Ovary (tissue), 9 donors: ENCODE measurements around the gene HSPA12B. TPM values are rescaled to one million over a fixed set of nuclear protein-coding genes. Genes with fewer than 3 reads are reported as not detected.

Experiments
- DNase-seq, 5 donors: peaks; one replicate each; pipeline ENCODE4 v3.0.0-alpha.2; 2019 to 2020
- H3K27ac ChIP-seq, 2 donors: fragments of 200-600 bp; one replicate each; pipeline versions ENCODE4 v1.5.1 to v1.8.0; 2019 to 2022
- H3K27me3 ChIP-seq: fragments of 200-600 bp; one replicate; pipeline ENCODE4 v1.8.0; 2022
- H3K36me3 ChIP-seq: fragments of 200-600 bp; sonication (generic); one replicate; pipeline ENCODE4 v1.5.1; 2019
- H3K4me1 ChIP-seq: one replicate; pipeline ENCODE4 v1.8.1; 2013; ENCODE audit warnings: mild to moderate bottlenecking, moderate library complexity; ENCODE audit not compliant: insufficient read depth
- H3K4me3 ChIP-seq: fragments of 200-600 bp; sonication (generic); one replicate; pipeline ENCODE4 v1.5.1; 2017
- H3K9me3 ChIP-seq, 2 donors: fragments of 200-600 bp in 1 of 2; sonication (generic) in 1 of 2; one replicate each; pipeline versions ENCODE4 v1.5.1 to v1.8.1; 2013 to 2019; ENCODE audit warnings: mild to moderate bottlenecking in 1 of 2, moderate library complexity in 1 of 2
- EP300 ChIP-seq: sonication (generic); formaldehyde crosslinking; IDR thresholded peaks from one replicate; pipeline ENCODE4 v1.6.1; 2017; ENCODE audit warnings: antibody characterized with exemption
- POLR2A ChIP-seq: fragments of 450-650 bp; IDR thresholded peaks from one replicate; pipeline ENCODE4 v1.6.1; 2017; ENCODE audit warnings: antibody characterized with exemption, mild to moderate bottlenecking, moderate library complexity
- WGBS, 3 donors: extraction: QIAGEN DNeasy Blood & Tissue Kit in 1 of 3; methylation state at CpG; one replicate each; pipeline versions ENCODE4 v1.1.5 to v1.1.7; 2013 to 2017; 5-methylcytosine and 5-hydroxymethylcytosine counted together
- intact Hi-C, 4 donors: fragments of 100-400 bp; cut with DNase I; formaldehyde crosslinking; loops; one replicate each; pipeline versions ENCODE4 v1.11.0 to v1.15.1; 2022 to 2023
- polyA plus RNA-seq, 2 donors: library from polyadenylated mRNA; stranded (reverse); fragments of 200-250 nt in 1 of 2; fragments of 350-450 nt in 1 of 2; fragmentation: Illumina TruSeq in 1 of 2; extraction: RNeasy Lipid Tissue Mini Kit (QIAGEN cat#74804) in 1 of 2; gene quantifications; one replicate each; pipeline ENCODE4 v1.2.3, GENCODE V29; 2013 to 2014
- total RNA-seq, 7 donors: library from RNA; depleted of rRNA in 2 of 7; stranded (reverse); fragments of >200 nt in 2 of 7; fragmentation: NEBNext Ultra II Directional in 3 of 7; extraction: Animal tissue kit (Norgen Biotek cat#: 25700) in 3 of 7; gene quantifications; one replicate each; pipeline versions ENCODE4 v1.1.0 to v1.2.4, GENCODE V29; 2016 to 2023
- TF ChIP-seq, protein P1 (sequence below), 3 donors: fragments of 450-650 bp in 2 of 3; fragments of 200-600 bp in 1 of 3; IDR thresholded peaks; one replicate each; pipeline versions ENCODE4 v1.5.1 to v1.8.0; 2016 to 2022; ENCODE audit warnings: antibody characterized with exemption in 3 of 3, mild to moderate bottlenecking in 1 of 3
- donor health status: DM: no; HTN: no; CAD: no; lungs with moderate emphysema.
- donor health status: DM: no; HTN: no; CAD: no.
- donor health status: Bipolar disorder and iron deficiency.
- donor health status: DM: yes; HTN: yes; CAD: no.
- donor health status: DM: no; HTN: no; CAD: no.
- donor health status: DM: yes; HTN: yes; CAD: no.

The HSPA12B gene
- total and polyA plus RNA-seq, 9 donors = 4.6 to 22.8 (median 7.4) TPM

DNA sequence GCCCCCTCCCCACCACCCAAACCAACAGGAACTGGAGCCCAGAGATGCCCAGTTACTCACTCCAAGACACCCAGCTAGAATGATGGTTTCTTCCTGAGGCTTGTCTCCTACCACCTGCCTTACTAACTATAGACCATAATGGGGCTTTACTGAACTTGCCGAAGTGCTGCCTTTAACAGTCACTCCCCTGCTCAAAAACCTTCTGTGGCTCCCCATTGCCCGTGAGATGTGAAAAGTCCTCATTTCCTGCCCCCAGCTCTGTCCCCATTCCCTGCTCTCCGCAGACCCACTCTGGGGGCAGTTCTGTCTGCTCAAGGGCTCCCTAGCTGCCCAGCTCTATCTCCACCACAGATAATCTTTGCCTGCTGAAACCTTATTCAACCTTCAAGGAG, 25.0 kb upstream of the HSPA12B start:
- no peaks in the 10 kb centered on the region for H3K4me1 ChIP-seq
- H3K4me3 ChIP-seq = no peak overlapping the region
- no peak for DNase-seq
- TF ChIP-seq EP300 = no peak
- TF ChIP-seq, protein P1, sequence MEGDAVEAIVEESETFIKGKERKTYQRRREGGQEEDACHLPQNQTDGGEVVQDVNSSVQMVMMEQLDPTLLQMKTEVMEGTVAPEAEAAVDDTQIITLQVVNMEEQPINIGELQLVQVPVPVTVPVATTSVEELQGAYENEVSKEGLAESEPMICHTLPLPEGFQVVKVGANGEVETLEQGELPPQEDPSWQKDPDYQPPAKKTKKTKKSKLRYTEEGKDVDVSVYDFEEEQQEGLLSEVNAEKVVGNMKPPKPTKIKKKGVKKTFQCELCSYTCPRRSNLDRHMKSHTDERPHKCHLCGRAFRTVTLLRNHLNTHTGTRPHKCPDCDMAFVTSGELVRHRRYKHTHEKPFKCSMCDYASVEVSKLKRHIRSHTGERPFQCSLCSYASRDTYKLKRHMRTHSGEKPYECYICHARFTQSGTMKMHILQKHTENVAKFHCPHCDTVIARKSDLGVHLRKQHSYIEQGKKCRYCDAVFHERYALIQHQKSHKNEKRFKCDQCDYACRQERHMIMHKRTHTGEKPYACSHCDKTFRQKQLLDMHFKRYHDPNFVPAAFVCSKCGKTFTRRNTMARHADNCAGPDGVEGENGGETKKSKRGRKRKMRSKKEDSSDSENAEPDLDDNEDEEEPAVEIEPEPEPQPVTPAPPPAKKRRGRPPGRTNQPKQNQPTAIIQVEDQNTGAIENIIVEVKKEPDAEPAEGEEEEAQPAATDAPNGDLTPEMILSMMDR (IDR thresholded peaks at IDR 0.05) = no peak
- H3K36me3 ChIP-seq = no peaks in the 10 kb centered on the region
- no peak overlapping the region for H3K27ac ChIP-seq
- WGBS, 3 donors = 87 to 96% (median 91%) methylated on average over 3 of the region's 3 CpGs
- no peaks in the 10 kb centered on the region for H3K27me3 ChIP-seq
- no peaks in the 10 kb centered on the region for H3K9me3 ChIP-seq
- intact Hi-C loops = no loop called here

DNA sequence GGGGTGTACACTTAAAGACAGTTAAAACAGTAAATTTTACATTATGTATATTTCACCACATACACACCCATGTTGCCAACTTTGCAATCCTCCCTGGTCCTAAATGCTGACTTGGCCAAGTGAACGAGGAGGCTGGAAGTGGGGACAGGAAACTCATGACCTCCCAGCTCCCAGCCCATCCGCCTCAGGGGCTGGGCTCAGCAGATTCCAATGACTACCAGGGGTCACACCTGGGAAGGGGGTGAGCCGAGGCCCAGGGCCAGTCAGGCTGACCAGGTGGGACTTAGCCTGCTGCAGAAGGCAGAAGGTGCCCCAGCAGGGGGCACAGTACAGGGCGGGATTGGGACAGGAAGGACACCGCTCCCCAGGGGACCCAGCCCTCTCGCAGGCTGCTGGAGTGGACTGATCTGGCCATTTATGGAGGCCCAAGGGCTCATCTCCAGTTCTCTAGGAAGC, 22.4 kb upstream of the HSPA12B start:
- no peak for DNase-seq
- Histone ChIP-seq H3K27ac (no peak overlapping the region), H3K4me3 (no peak overlapping the region), H3K4me1 (no peaks in the 10 kb centered on the region), H3K27me3 (no peaks in the 10 kb centered on the region), H3K36me3 (no peaks in the 10 kb centered on the region), H3K9me3 (no peaks in the 10 kb centered on the region)
- TF ChIP-seq EP300 (no peak), POLR2A (no peak)
- TF ChIP-seq, protein P1 (IDR thresholded peaks at IDR 0.05) = no peak
- WGBS, 3 donors = 49 to 76% (median 70%) methylated on average over 5 to 6 of the region's 6 CpGs
- intact Hi-C loops = loop anchor here (2.0 to 5.0 kb wide), 2 partner anchors 33 kb away; no protein-coding TSS in a partner anchor

DNA sequence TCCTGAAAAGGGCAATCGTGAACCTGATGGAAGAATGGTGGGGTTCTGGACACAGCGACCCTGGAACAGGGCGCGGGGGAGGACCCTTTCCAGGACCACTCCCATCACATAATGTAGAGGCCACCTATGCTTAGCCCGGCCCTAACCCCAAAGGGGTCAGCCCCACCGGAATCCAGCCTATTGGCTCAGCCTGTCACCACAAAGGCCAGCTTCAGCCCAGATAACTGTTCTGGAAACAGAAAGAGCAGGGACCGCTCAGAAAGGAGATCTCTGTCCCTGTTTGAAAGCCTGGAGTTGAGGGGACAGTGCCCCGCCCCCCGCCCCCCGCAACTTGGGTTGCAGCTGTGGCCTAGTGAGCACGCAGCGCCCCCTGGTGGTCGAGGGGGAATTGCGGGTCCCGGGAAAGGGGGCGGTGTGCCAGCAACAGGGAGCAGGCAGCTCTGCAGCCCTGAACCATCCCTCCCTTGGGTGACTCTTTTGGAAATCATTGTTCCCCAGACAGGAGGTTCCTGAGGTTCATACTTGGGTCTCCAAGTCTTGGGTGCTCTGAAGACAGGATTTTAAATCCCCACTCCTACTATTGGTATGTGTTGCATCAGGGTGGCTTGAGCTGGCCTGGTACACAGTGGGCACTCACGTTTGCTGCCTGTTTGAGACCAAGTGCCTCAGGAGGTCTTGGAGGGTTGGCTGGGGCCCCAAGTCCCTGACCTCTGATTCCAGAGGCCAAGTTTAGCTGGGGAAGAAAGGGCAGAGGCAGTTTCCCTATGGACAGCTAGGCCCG, 21.6 kb upstream of the HSPA12B start:
- Histone ChIP-seq H3K4me3 (no peak overlapping the region), H3K36me3 (no peaks in the 10 kb centered on the region), H3K27ac (no peak overlapping the region), H3K9me3 (no peaks in the 10 kb centered on the region), H3K4me1 (no peaks in the 10 kb centered on the region), H3K27me3 (no peaks in the 10 kb centered on the region)
- DNase-seq = peak; percentile 66 to 90 (median 82)
- intact Hi-C loops = loop anchor here (2.0 to 5.0 kb wide), 2 partner anchors 34 kb away; no protein-coding TSS in a partner anchor
- 28 to 31% (median 31%) methylated on average over 16 to 18 of the region's 18 CpGs for WGBS, 3 donors
- no peak for TF ChIP-seq EP300
- TF ChIP-seq, protein P1 (IDR thresholded peaks at IDR 0.05) = peak; percentile 97 to 98 (median 97)

DNA sequence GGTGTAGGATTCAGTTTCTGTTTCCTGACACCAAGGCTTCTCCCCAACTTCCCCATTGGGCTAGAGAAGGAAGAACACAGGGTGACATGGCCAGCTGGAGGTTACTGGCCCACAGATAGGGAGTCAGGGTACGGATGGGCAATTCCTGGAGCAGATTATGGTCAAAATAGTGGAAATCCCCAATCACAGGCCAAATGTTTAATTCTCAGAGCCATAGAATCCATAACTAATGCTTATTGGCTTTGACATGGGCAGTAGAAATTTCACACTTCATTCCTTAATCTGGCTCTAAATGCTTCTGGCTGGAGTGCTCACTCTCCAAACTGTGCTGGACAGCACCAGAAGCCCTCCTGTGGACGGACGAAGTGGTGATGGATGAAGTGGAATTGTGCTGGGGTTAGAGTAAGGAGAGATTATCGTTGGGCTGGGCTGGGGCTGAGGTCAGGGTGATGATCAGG, 21.0 kb upstream of the HSPA12B start:
- Histone ChIP-seq H3K9me3 (no peaks in the 10 kb centered on the region), H3K27me3 (no peaks in the 10 kb centered on the region), H3K36me3 (no peaks in the 10 kb centered on the region), H3K4me1 (no peaks in the 10 kb centered on the region), H3K4me3 (no peak overlapping the region), H3K27ac (no peak overlapping the region)
- TF ChIP-seq EP300 = no peak
- TF ChIP-seq, protein P1 (IDR thresholded peaks at IDR 0.05) = no peak
- no peak for TF ChIP-seq POLR2A
- no peak for DNase-seq
- 66 to 71% (median 66%) methylated on average over 4 of the region's 4 CpGs for WGBS, 3 donors
- intact Hi-C loops = loop anchor here (2.0 to 5.0 kb wide), 2 partner anchors 34 to 35 kb away; no protein-coding TSS in a partner anchor
